K562 (cell line): ENCODE results near the gene GNAQ. TPM values are rescaled to one million over a fixed set of nuclear protein-coding genes. Genes with fewer than 3 reads are reported as not detected.

Source experiments
- ATAC-seq: fragments of 200-7000 bp; cut with Tn5 transposase; 3 replicates; pipeline ENCODE4 v1.9.1; 2020; ENCODE audit warnings: moderate library complexity
- BruUV-seq: library from RNA; stranded (reverse); fragments of 400-500 nt; replicated peaks from 2 replicates; lab custom pipeline; 2021; lab: Mats Ljungman, UMichigan
- CTCF ChIA-PET: fragments of 300-600 bp; formaldehyde crosslinking; extraction: SDS; loops from one replicate; lab custom pipeline; 2021; ENCODE audit warnings: low intra/inter-chr PET ratio; lab: Yijun Ruan, JAX
- POLR2A ChIA-PET: fragments of 300-600, 350-650 bp; sonication (Branson Sonifier 250); formaldehyde crosslinking; extraction: SDS; loops from one replicate; lab custom pipeline; 2021; ENCODE audit warnings: antibody characterized with exemption, inconsistent platforms; lab: Yijun Ruan, JAX
- DNase-seq, 4 experiments: peaks; one replicate each; pipeline versions ENCODE4 v3.0.0 to v3.0.0-alpha.2; 2011 to 2018; ENCODE audit warnings: low spot score in 3 of 4, mixed read lengths in 3 of 4; ENCODE audit errors: extremely low read depth in 1 of 4
- FAIRE-seq: peaks from 2 replicates; lab custom pipeline; 2011; peaks lifted over from hg19 to GRCh38; lab: Jason Lieb, UNC
- H2AFZ ChIP-seq: 2 replicates; pipeline ENCODE4 v1.6.0; 2011; ENCODE audit warnings: low read depth, low read length, control low read depth, inconsistent platforms
- H3K27ac ChIP-seq: fragments of 200-600 bp; 3 replicates; pipeline ENCODE4 v1.8.0; 2011; ENCODE audit warnings: low read depth, mild to moderate bottlenecking, control low read depth, inconsistent platforms, low read length, moderate library complexity, mixed read lengths; ENCODE audit errors: extremely low read depth
- H3K27me3 ChIP-seq, 2 experiments: fragments of 300-600 bp in 1 of 2; 2 replicates in 1 of 2; 3 replicates in 1 of 2; pipeline versions ENCODE4 v1.6.0 to v1.8.0; 2011; ENCODE audit warnings: inconsistent platforms in 2 of 2, low read length in 2 of 2, mild to moderate bottlenecking in 1 of 2, mixed read lengths in 1 of 2, moderate library complexity in 1 of 2; ENCODE audit not compliant: control insufficient read depth in 2 of 2, insufficient read depth in 2 of 2
- H3K36me3 ChIP-seq: fragments of 300-600 bp; 3 replicates; pipeline ENCODE4 v1.8.0; 2011; ENCODE audit warnings: mild to moderate bottlenecking, low read length, inconsistent platforms; ENCODE audit not compliant: control insufficient read depth, insufficient read depth
- H3K4me1 ChIP-seq, 2 experiments: fragments of 200-600 bp in 1 of 2; replicated peaks in 1 of 2; 2 replicates in 1 of 2; 3 replicates in 1 of 2; pipeline versions ENCODE4 v1.5.1 to v1.8.0; 2011; ENCODE audit warnings: inconsistent platforms in 2 of 2, low read length in 2 of 2, mild to moderate bottlenecking in 1 of 2, mixed read lengths in 1 of 2, moderate library complexity in 1 of 2; ENCODE audit not compliant: control insufficient read depth in 2 of 2, insufficient read depth in 2 of 2
- H3K4me2 ChIP-seq: 2 replicates; pipeline ENCODE4 v1.6.1; 2011; ENCODE audit warnings: low read length, control low read depth, inconsistent platforms, mixed read lengths; ENCODE audit not compliant: insufficient read depth
- H3K4me3 ChIP-seq: fragments of 200-600 bp; sonication (generic), shearing (Covaris generic); 2 replicates; pipeline ENCODE4 v1.5.1; 2016; ENCODE audit warnings: control low read depth, inconsistent platforms
- H3K79me2 ChIP-seq: fragments of 200-600 bp; 3 replicates; pipeline ENCODE4 v1.8.0; 2011; ENCODE audit warnings: low read length, inconsistent platforms; ENCODE audit not compliant: control insufficient read depth, insufficient read depth
- H3K9ac ChIP-seq, 2 experiments: 2 replicates each; pipeline versions ENCODE4 v1.6.0 to v1.6.1; 2011; ENCODE audit warnings: low read depth in 2 of 2, low read length in 2 of 2, control low read depth in 1 of 2, inconsistent platforms in 1 of 2, mild to moderate bottlenecking in 1 of 2, mixed read lengths in 1 of 2; ENCODE audit not compliant: insufficient read depth in 1 of 2
- H3K9me1 ChIP-seq: one replicate; pipeline ENCODE4 v1.6.0; 2011; ENCODE audit warnings: inconsistent platforms, mild to moderate bottlenecking, low read length, moderate library complexity; ENCODE audit not compliant: control insufficient read depth, insufficient read depth
- H3K9me3 ChIP-seq: replicated peaks from 2 replicates; pipeline ENCODE4 v1.5.1; 2011; ENCODE audit warnings: low read depth, low read length, inconsistent platforms; ENCODE audit not compliant: control insufficient read depth, insufficient read depth
- H4K20me1 ChIP-seq: replicated peaks from 2 replicates; pipeline ENCODE4 v1.6.1; 2011; ENCODE audit warnings: low read length, inconsistent platforms, mixed read lengths; ENCODE audit not compliant: control insufficient read depth, insufficient read depth
- E2F3 ChIP-seq: fragments of 250-450 bp; sonication (Bioruptor Pico); IDR thresholded peaks from 2 replicates; pipeline ENCODE4 v1.4.0; 2020; ENCODE audit warnings: mild to moderate bottlenecking
- HDGF ChIP-seq: fragments of 450-650 bp; IDR thresholded peaks from 2 replicates; pipeline ENCODE4 v1.6.1; 2016
- JUND ChIP-seq, 2 experiments: IDR thresholded peaks; 2 replicates in 1 of 2; 3 replicates in 1 of 2; pipeline ENCODE4 v1.6.1; 2011; ENCODE audit warnings: borderline replicate concordance in 2 of 2, low read depth in 2 of 2, low read length in 2 of 2, improper control_type of control experiment in 1 of 2, missing biosample characterization in 1 of 2, missing genetic modification characterization in 1 of 2, missing genetic modification reagents in 1 of 2
- MNT ChIP-seq, 2 experiments: fragments of 450-650 bp; conservative IDR thresholded peaks; 2 replicates each; pipeline ENCODE4 v1.6.1; 2017; ENCODE audit warnings: mild to moderate bottlenecking in 2 of 2, moderate library complexity in 2 of 2
- PCBP1 ChIP-seq: fragments of 200-400 bp; formaldehyde crosslinking; IDR thresholded peaks from 2 replicates; pipeline ENCODE4 v1.6.1; 2018; ENCODE audit warnings: mild to moderate bottlenecking, low read depth, low read length; ENCODE audit not compliant: poor library complexity, severe bottlenecking
- PREB ChIP-seq: sonication (generic); formaldehyde crosslinking; IDR thresholded peaks from 2 replicates; pipeline ENCODE4 v1.8.1; 2023; ENCODE audit warnings: mild to moderate bottlenecking, missing genetic modification reagents
- SMAD4 ChIP-seq: fragments of 250-450 bp; sonication (Bioruptor Pico); conservative IDR thresholded peaks from 2 replicates; pipeline ENCODE4 v1.8.0; 2021; ENCODE audit warnings: inconsistent platforms, mild to moderate bottlenecking, moderate library complexity
- SP2 ChIP-seq: IDR thresholded peaks from 2 replicates; pipeline ENCODE4 v1.6.1; 2011; ENCODE audit warnings: mild to moderate bottlenecking, low read depth, low read length, moderate library complexity; ENCODE audit not compliant: poor library complexity, severe bottlenecking; ENCODE audit errors: extremely low read depth
- ZNF778 ChIP-seq: fragments of 450-650 bp; formaldehyde crosslinking; IDR thresholded peaks from 2 replicates; pipeline ENCODE4 v1.4.0; 2020; ENCODE audit warnings: mild to moderate bottlenecking, moderate library complexity
- WGBS: fragments of 100-300 bp; shearing (Covaris generic); methylation state at CpG from one replicate; pipeline ENCODE4 v1.1.6; 2016; ENCODE audit warnings: low coverage, mixed read lengths; ENCODE audit not compliant: insufficient coverage; ENCODE audit errors: missing lambda C conversion rate; 5-methylcytosine and 5-hydroxymethylcytosine counted together
- in situ Hi-C: fragments of 300-500 bp; cut with MboI; formaldehyde crosslinking; loops from 4 replicates; pipeline ENCODE4 v1.15.0; 2018; ENCODE audit warnings: inconsistent platforms, mixed read lengths
- intact Hi-C: fragments of 100-400 bp; cut with micrococcal nuclease; formaldehyde crosslinking; loops from 2 replicates; pipeline ENCODE4 v1.14.2; 2022
- polyA plus RNA-seq, 8 experiments: library from polyadenylated mRNA; depleted of rRNA in 4 of 8; stranded (reverse) in 5 of 8; unstranded in 3 of 8; fragments of >200 nt; fragmentation: Nextera tagmentation in 2 of 8; fragmentation: Illumina TruSeq in 1 of 8; extraction: Ambion mirVana in 2 of 8; extraction: Trizol in 1 of 8; gene quantifications; 2 replicates each; pipeline versions ENCODE4 v1.2.1 to v1.2.3, GENCODE V29; 2011 to 2014; ENCODE audit warnings: inconsistent platforms in 1 of 8, missing spikeins in 1 of 8
- total RNA-seq, 7 experiments: library from RNA; depleted of rRNA in 6 of 7; stranded (reverse); fragments of >200 nt in 6 of 7; fragmentation: Illumina TruSeq in 2 of 7; extraction: Trizol in 2 of 7; gene quantifications; 2 replicates each; pipeline versions ENCODE4 v1.2.1 to v1.2.3, GENCODE V29; 2011 to 2021; ENCODE audit warnings: low replicate concordance in 1 of 7

The GNAQ gene
- total and polyA plus RNA-seq, 9 of the 15 experiments (the other 6 are each of a cell fraction or from before 2014, with no cell fraction given) = 4.8 to 27.9 (median 17.5) TPM

- no peaks in the 10 kb centered on the region for H3K9me1 ChIP-seq
- ATAC-seq = no peak
- no peak for FAIRE-seq
- no peaks in the 10 kb centered on the region; a peak in 1 of 5 replicates for H3K27me3 ChIP-seq
- no peak overlapping the region for H3K9ac ChIP-seq
- no peak for TF ChIP-seq E2F3 (CRISPR knock-in tag)
- no peak for TF ChIP-seq MNT (conservative IDR thresholded peaks at IDR 0.05)
- TF ChIP-seq SMAD4 (CRISPR knock-in tag) = no peak
- no peak for TF ChIP-seq SP2
- TF ChIP-seq PREB (CRISPR knock-in tag) = no peak
- no peak for TF ChIP-seq PCBP1
- no peak for TF ChIP-seq JUND (IDR thresholded peaks at IDR 0.05; ENCODE audit: borderline replicate concordance, low read depth, low read length)
- no peak for TF ChIP-seq JUND (tag; IDR thresholded peaks at IDR 0.05; ENCODE audit: borderline replicate concordance, low read depth, low read length)
- TF ChIP-seq HDGF = no peak
- TF ChIP-seq ZNF778 (CRISPR knock-in tag) = no peak
- no peaks in the 10 kb centered on the region for H3K36me3 ChIP-seq
- no peak for DNase-seq
- no peaks in the 10 kb centered on the region for H3K4me1 ChIP-seq
- H2AFZ ChIP-seq = no peak overlapping the region
- POLR2A ChIA-PET = no interaction called here
- H3K4me3 ChIP-seq = no peak overlapping the region
- H3K4me2 ChIP-seq = no peak overlapping the region
- CTCF ChIA-PET = no interaction called here
- in situ Hi-C loops (no loop called here), intact Hi-C loops (loop anchor here (5.0 to 10.0 kb wide), 2 partner anchors 73 to 446 kb away; no protein-coding TSS in a partner anchor)
- WGBS = 0% methylated on average over 2 of the region's 2 CpGs
- H3K79me2 ChIP-seq = no peaks in the 10 kb centered on the region
- BruUV-seq = no TSS peak
- H4K20me1 ChIP-seq = no peaks in the 10 kb centered on the region
- H3K27ac ChIP-seq = no peak overlapping the region
- H3K9me3 ChIP-seq = no peaks in the 10 kb centered on the region
Measured at GRCh38 chr9:77679088-77679487, 352.5 kb downstream of the GNAQ start.
